ENCODE results near the gene TRIM65.

TRIM65 gene

GRCh38 chr17:75896415-75897159 lies at the start of gene TRIM65:
TRIM65 (minus strand) TSS chr17:75896951; CDS start chr17:75896937, 14 bp downstream.
- DNase-seq: peak; percentile 93

- DNase-seq: no peak
Measured at GRCh38 chr17:75945211-75945610, 48.5 kb upstream of the TRIM65 start.

GRCh38 chr17:75943491-75943890 lies 46.7 kb upstream of the TRIM65 start:
- no peak for DNase-seq

GRCh38 chr17:75942473-75942872 lies 45.7 kb upstream of the TRIM65 start:
- DNase-seq: no peak

GRCh38 chr17:75941442-75941819 lies 44.7 kb upstream of the TRIM65 start:
- DNase-seq: no peak

- peak; percentile 100 for DNase-seq
Measured at GRCh38 chr17:75940727-75941441, 44.1 kb upstream of the TRIM65 start, which contains the start of gene FBF1. FBF1 (minus strand) TSS chr17:75941042; CDS start chr17:75938149, 2,893 bp downstream.

- DNase-seq: no peak
Measured at GRCh38 chr17:75937652-75938051, 40.9 kb upstream of the TRIM65 start.

- no peak for DNase-seq
Measured at GRCh38 chr17:75933808-75934207, 37.1 kb upstream of the TRIM65 start.

GRCh38 chr17:75932852-75933251 lies 36.1 kb upstream of the TRIM65 start:
- DNase-seq: no peak

GRCh38 chr17:75931062-75931461 lies 34.3 kb upstream of the TRIM65 start:
- DNase-seq: no peak

- DNase-seq: peak; percentile 81
Measured at GRCh38 chr17:75927286-75927922, 30.7 kb upstream of the TRIM65 start.

GRCh38 chr17:75926456-75926855 lies 29.7 kb upstream of the TRIM65 start:
- DNase-seq: no peak

GRCh38 chr17:75925912-75926311 lies 29.2 kb upstream of the TRIM65 start:
- DNase-seq: no peak

- DNase-seq: no peak
Measured at GRCh38 chr17:75925103-75925502, 28.4 kb upstream of the TRIM65 start.

GRCh38 chr17:75922963-75923874 lies 26.5 kb upstream of the TRIM65 start:
- DNase-seq: no peak

GRCh38 chr17:75922173-75922961 lies 25.6 kb upstream of the TRIM65 start:
- DNase-seq: no peak

GRCh38 chr17:75921596-75921995 lies 24.8 kb upstream of the TRIM65 start:
- DNase-seq: no peak

GRCh38 chr17:75920045-75920560 lies 23.4 kb upstream of the TRIM65 start:
- DNase-seq: no peak

- no peak for DNase-seq
Measured at GRCh38 chr17:75919611-75920010, 22.9 kb upstream of the TRIM65 start.

GRCh38 chr17:75917917-75918445 lies 21.2 kb upstream of the TRIM65 start:
- DNase-seq: no peak
